Measurements from ENCODE around the gene DCST1. TPM values are rescaled to one million over a fixed set of nuclear protein-coding genes. Genes with fewer than 3 reads are reported as not detected.

The DCST1 gene
- total and polyA plus RNA-seq, 2 of the 13 experiments (the other 11 are each of a cell fraction or from before 2014, with no cell fraction given): 0.04 TPM; not detected in 1

DNA sequence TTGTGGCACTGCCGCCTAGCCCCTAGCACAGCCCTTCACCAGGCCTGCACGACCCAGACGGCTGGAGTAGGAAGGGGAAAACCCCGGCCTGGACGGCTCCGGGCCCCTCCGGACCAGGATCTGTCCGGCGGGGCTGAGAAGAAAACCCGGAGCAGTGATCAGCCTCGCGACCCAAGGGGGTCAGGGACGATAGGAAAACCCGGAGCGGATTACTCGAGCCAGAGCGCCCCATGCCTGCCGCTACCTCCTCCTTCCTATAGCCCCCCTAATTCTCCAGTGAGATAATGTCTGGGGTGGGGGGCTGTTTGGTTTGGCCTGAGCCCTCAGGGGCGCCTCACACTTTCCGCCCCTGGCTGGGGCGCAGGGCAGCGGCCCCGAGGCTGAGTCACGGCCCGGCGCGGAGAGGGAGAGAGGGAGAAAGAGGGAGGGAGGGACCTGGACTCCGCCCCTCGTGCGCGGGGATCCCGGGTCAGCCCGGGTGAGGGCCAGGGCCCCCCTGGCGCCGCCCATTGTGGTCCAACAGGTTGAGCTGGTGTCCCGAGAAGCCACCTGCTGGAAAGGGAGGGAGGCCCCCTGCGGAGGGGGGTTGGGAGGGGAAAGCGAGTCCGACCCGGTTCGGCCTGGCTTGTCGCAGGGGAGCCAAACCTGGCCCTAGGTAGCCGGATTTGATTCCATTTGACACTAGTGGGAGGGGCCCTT is 32.7 kb upstream of the DCST1 start (continued):
- TF ChIP-seq ZNF136 (CRISPR knock-in tag; IDR thresholded peaks at IDR 0.05; ENCODE audit: low read depth) (peak; percentile 56; the same call in 1 of the 2 replicates), ZNF616 (CRISPR knock-in tag; IDR thresholded peaks at IDR 0.05; ENCODE audit: low read depth) (no peak), ELF3 (CRISPR knock-in tag; IDR thresholded peaks at IDR 0.05) (peak; percentile 35; the same call in 1 of the 2 replicates), NCOA1 (CRISPR knock-in tag; IDR thresholded peaks at IDR 0.05) (peak; percentile 98), NRL (CRISPR knock-in tag; IDR thresholded peaks at IDR 0.05; ENCODE audit: borderline replicate concordance) (peak; percentile 67; the same call in 1 of the 2 replicates), STAG1 (CRISPR knock-in tag; IDR thresholded peaks at IDR 0.05) (peak; percentile 15; the same call in 1 of the 2 replicates), CHD2 (IDR thresholded peaks at IDR 0.05; ENCODE audit: low read depth, low read length) (peak; percentile 42; the same call in 1 of the 2 replicates), ZFY (CRISPR knock-in tag; IDR thresholded peaks at IDR 0.05) (peak; percentile 70), MED1 (CRISPR knock-in tag; IDR thresholded peaks at IDR 0.05) (peak; percentile 93), ZEB1 (IDR thresholded peaks at IDR 0.05; ENCODE audit: insufficient replicate concordance, low read depth) (no peak), ZNF556 (CRISPR knock-in tag; IDR thresholded peaks at IDR 0.05; ENCODE audit: borderline replicate concordance) (peak; percentile 76; the same call in 1 of the 2 replicates), ZIK1 (CRISPR knock-in tag; IDR thresholded peaks at IDR 0.05; ENCODE audit: borderline replicate concordance, low read depth) (no peak), ZNF775 (CRISPR knock-in tag; IDR thresholded peaks at IDR 0.05; ENCODE audit: borderline replicate concordance) (0 out of 2 replicates have a peak, but pooled peaks have one; percentile 70), SP2 (CRISPR knock-in tag; IDR thresholded peaks at IDR 0.05) (no peak; the same call in 1 of the 2 replicates), ZNF629 (CRISPR knock-in tag; conservative IDR thresholded peaks at IDR 0.05) (no peak; the same call in 1 of the 2 replicates)
- TF ChIP-seq, protein P1, sequence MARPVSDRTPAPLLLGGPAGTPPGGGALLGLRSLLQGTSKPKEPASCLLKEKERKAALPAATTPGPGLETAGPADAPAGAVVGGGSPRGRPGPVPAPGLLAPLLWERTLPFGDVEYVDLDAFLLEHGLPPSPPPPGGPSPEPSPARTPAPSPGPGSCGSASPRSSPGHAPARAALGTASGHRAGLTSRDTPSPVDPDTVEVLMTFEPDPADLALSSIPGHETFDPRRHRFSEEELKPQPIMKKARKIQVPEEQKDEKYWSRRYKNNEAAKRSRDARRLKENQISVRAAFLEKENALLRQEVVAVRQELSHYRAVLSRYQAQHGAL (CRISPR knock-in tag; IDR thresholded peaks at IDR 0.05; ENCODE audit: not compliant biosample characterization): no peak
- TF ChIP-seq, protein P2, sequence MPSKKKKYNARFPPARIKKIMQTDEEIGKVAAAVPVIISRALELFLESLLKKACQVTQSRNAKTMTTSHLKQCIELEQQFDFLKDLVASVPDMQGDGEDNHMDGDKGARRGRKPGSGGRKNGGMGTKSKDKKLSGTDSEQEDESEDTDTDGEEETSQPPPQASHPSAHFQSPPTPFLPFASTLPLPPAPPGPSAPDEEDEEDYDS (CRISPR knock-in tag; IDR thresholded peaks at IDR 0.05): peak; percentile 58; the same call in 1 of the 2 replicates
- TF ChIP-seq, protein P3, sequence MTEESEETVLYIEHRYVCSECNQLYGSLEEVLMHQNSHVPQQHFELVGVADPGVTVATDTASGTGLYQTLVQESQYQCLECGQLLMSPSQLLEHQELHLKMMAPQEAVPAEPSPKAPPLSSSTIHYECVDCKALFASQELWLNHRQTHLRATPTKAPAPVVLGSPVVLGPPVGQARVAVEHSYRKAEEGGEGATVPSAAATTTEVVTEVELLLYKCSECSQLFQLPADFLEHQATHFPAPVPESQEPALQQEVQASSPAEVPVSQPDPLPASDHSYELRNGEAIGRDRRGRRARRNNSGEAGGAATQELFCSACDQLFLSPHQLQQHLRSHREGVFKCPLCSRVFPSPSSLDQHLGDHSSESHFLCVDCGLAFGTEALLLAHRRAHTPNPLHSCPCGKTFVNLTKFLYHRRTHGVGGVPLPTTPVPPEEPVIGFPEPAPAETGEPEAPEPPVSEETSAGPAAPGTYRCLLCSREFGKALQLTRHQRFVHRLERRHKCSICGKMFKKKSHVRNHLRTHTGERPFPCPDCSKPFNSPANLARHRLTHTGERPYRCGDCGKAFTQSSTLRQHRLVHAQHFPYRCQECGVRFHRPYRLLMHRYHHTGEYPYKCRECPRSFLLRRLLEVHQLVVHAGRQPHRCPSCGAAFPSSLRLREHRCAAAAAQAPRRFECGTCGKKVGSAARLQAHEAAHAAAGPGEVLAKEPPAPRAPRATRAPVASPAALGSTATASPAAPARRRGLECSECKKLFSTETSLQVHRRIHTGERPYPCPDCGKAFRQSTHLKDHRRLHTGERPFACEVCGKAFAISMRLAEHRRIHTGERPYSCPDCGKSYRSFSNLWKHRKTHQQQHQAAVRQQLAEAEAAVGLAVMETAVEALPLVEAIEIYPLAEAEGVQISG (CRISPR knock-in tag; IDR thresholded peaks at IDR 0.05): peak; percentile 71
- TF ChIP-seq, protein P4, sequence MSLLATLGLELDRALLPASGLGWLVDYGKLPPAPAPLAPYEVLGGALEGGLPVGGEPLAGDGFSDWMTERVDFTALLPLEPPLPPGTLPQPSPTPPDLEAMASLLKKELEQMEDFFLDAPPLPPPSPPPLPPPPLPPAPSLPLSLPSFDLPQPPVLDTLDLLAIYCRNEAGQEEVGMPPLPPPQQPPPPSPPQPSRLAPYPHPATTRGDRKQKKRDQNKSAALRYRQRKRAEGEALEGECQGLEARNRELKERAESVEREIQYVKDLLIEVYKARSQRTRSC (CRISPR knock-in tag; IDR thresholded peaks at IDR 0.05; ENCODE audit: low read depth): peak; percentile 10; the same call in 1 of the 2 replicates
- TF ChIP-seq, protein P5, sequence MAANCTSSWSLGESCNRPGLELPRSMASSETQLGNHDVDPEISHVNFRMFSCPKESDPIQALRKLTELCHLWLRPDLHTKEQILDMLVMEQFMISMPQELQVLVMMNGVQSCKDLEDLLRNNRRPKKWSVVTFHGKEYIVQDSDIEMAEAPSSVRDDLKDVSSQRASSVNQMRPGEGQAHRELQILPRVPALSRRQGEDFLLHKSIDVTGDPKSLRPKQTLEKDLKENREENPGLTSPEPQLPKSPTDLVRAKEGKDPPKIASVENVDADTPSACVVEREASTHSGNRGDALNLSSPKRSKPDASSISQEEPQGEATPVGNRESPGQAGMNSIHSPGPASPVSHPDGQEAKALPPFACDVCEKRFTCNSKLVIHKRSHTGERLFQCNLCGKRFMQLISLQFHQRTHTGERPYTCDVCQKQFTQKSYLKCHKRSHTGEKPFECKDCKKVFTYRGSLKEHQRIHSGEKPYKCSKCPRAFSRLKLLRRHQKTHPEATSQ (CRISPR knock-in tag; IDR thresholded peaks at IDR 0.05; ENCODE audit: borderline replicate concordance): no peak
